Osteocyte (in vitro differentiated cells): ENCODE data around the gene ARHGAP12. TPM values are rescaled to one million over a fixed set of nuclear protein-coding genes. Genes with fewer than 3 reads are reported as not detected.

Experiments
- DNase-seq: peaks from one replicate; pipeline ENCODE4 v3.0.0; 2021; ENCODE audit warnings: mixed read lengths; ENCODE audit not compliant: unreplicated experiment; ENCODE audit errors: extremely low spot score
- H3K27ac Mint-ChIP-seq: one replicate; pipeline ENCODE4 v1.8.0; 2021; ENCODE audit warnings: mild to moderate bottlenecking, mixed read lengths; ENCODE audit not compliant: unreplicated experiment
- H3K27me3 Mint-ChIP-seq: one replicate; pipeline ENCODE4 v1.8.0; 2021; ENCODE audit warnings: mixed read lengths; ENCODE audit not compliant: unreplicated experiment
- H3K36me3 Mint-ChIP-seq: one replicate; pipeline ENCODE4 v1.8.0; 2021; ENCODE audit warnings: mixed read lengths; ENCODE audit not compliant: unreplicated experiment
- H3K4me1 Mint-ChIP-seq: one replicate; pipeline ENCODE4 v1.8.0; 2021; ENCODE audit warnings: mixed read lengths; ENCODE audit not compliant: unreplicated experiment
- H3K4me3 Mint-ChIP-seq: one replicate; pipeline ENCODE4 v1.8.0; 2021; ENCODE audit warnings: mild to moderate bottlenecking, moderate library complexity, mixed read lengths; ENCODE audit not compliant: unreplicated experiment
- H3K9me3 Mint-ChIP-seq: one replicate; pipeline ENCODE4 v1.8.0; 2021; ENCODE audit warnings: mixed read lengths; ENCODE audit not compliant: unreplicated experiment
- CTCF ChIP-seq: fragments of 200-600 bp; sonication (generic); IDR thresholded peaks from 2 replicates; pipeline ENCODE4 v1.5.0; 2021; ENCODE audit warnings: antibody characterized with exemption, mild to moderate bottlenecking, moderate library complexity
- total RNA-seq: library from RNA; stranded (reverse); gene quantifications from 2 replicates; pipeline ENCODE4 v1.2.1, GENCODE V29; 2021

ARHGAP12 gene
- total RNA-seq, 1 donor from 2014 or later = 18.8 TPM

GRCh38 chr10:31948021-31948420, 19.4 kb upstream of the ARHGAP12 start:
- no peak for TF ChIP-seq CTCF
- Mint-ChIP-seq H3K27me3 (no peaks in the 10 kb centered on the region), H3K9me3 (no peaks in the 10 kb centered on the region), H3K4me3 (no peak overlapping the region), H3K36me3 (no peaks in the 10 kb centered on the region), H3K4me1 (peaks cover 32% of the 10 kb centered on the region), H3K27ac (peak overlapping the region; percentile 78)
- no peak for DNase-seq

GRCh38 chr10:31947144-31947926, 18.7 kb upstream of the ARHGAP12 start:
- H3K36me3 Mint-ChIP-seq = no peaks in the 10 kb centered on the region
- H3K4me1 Mint-ChIP-seq = peaks cover 34% of the 10 kb centered on the region
- H3K4me3 Mint-ChIP-seq = peak overlapping the region; percentile 16
- no peaks in the 10 kb centered on the region for H3K9me3 Mint-ChIP-seq
- no peaks in the 10 kb centered on the region for H3K27me3 Mint-ChIP-seq
- H3K27ac Mint-ChIP-seq = peak overlapping the region; percentile 78
- DNase-seq = no peak
- peak; percentile 72 for TF ChIP-seq CTCF

- TF ChIP-seq CTCF = no peak
- Mint-ChIP-seq H3K27me3 (no peaks in the 10 kb centered on the region), H3K27ac (no peak overlapping the region), H3K4me3 (no peak overlapping the region), H3K4me1 (peaks cover 44% of the 10 kb centered on the region), H3K9me3 (no peaks in the 10 kb centered on the region), H3K36me3 (no peaks in the 10 kb centered on the region)
- no peak for DNase-seq
These were observed 16.8 kb upstream of the ARHGAP12 start for GRCh38 chr10:31945392-31945791.

GRCh38 chr10:31944071-31944433, 15.4 kb upstream of the ARHGAP12 start:
- H3K27ac Mint-ChIP-seq = peak overlapping the region; percentile 64
- H3K9me3 Mint-ChIP-seq = no peaks in the 10 kb centered on the region
- H3K36me3 Mint-ChIP-seq = no peaks in the 10 kb centered on the region
- no peak for DNase-seq
- H3K4me1 Mint-ChIP-seq = peaks cover 51% of the 10 kb centered on the region
- no peak for TF ChIP-seq CTCF
- H3K27me3 Mint-ChIP-seq = no peaks in the 10 kb centered on the region
- H3K4me3 Mint-ChIP-seq = no peak overlapping the region

- no peaks in the 10 kb centered on the region for H3K36me3 Mint-ChIP-seq
- no peak overlapping the region for H3K27ac Mint-ChIP-seq
These were observed 14.3 kb upstream of the ARHGAP12 start for GRCh38 chr10:31942892-31943291.

More at GRCh38 chr10:31942892-31943291, 14.3 kb upstream of the ARHGAP12 start:
- peaks cover 48% of the 10 kb centered on the region for H3K4me1 Mint-ChIP-seq
- H3K27me3 Mint-ChIP-seq = no peaks in the 10 kb centered on the region
- no peak for TF ChIP-seq CTCF
- no peaks in the 10 kb centered on the region for H3K9me3 Mint-ChIP-seq
- DNase-seq = no peak
- no peak overlapping the region for H3K4me3 Mint-ChIP-seq
